ENCODE data around the gene SAYSD1. TPM values are rescaled to one million over a fixed set of nuclear protein-coding genes. Genes with fewer than 3 reads are reported as not detected.

The SAYSD1 gene
- total RNA-seq, 4 donors from 2014 or later = 12.3 to 29.1 (median 18.8) TPM

DNA sequence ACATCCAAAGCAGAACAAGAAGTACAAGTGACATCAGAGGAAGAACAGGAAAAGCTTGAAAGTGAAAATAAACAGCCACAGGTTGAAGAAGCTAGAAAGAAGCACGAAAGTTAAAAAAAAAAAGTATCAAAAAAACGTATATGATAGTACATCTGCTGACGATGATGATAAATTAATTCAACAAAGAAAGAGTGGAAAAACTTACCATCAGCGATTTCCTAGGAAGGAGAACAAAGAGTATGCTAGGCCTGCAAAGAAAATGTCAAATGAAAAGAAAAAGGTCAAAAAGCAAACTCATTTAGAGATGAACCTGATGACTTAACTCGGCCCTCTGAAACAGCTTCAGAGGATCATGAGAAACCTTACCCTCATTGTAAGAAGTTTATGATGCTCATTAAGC, 3.7 kb downstream of the SAYSD1 start:
- peak overlapping the region in 1 of 4 donors; percentile 36 for H3K27ac ChIP-seq
- no peak for TF ChIP-seq EP300 (IDR thresholded peaks at IDR 0.05)
- TF ChIP-seq POLR2A (IDR thresholded peaks at IDR 0.05) = no peak
- no peak for DNase-seq (ENCODE audit: low spot score in 2 of 2)
- peaks cover 0 to 28% (median 9%) of the 10 kb centered on the region in 3 donors for H3K36me3 ChIP-seq
- peaks cover 0 to 25% (median 9%) of the 10 kb centered on the region in 4 donors for H3K4me1 ChIP-seq
- 73 to 81% methylated on average over 5 of the region's 5 CpGs for WGBS, 2 donors
- H3K9me3 ChIP-seq = no peaks in the 10 kb centered on the region
- no peak overlapping the region for H3K4me3 ChIP-seq
- H3K27me3 ChIP-seq = no peaks in the 10 kb centered on the region

DNA sequence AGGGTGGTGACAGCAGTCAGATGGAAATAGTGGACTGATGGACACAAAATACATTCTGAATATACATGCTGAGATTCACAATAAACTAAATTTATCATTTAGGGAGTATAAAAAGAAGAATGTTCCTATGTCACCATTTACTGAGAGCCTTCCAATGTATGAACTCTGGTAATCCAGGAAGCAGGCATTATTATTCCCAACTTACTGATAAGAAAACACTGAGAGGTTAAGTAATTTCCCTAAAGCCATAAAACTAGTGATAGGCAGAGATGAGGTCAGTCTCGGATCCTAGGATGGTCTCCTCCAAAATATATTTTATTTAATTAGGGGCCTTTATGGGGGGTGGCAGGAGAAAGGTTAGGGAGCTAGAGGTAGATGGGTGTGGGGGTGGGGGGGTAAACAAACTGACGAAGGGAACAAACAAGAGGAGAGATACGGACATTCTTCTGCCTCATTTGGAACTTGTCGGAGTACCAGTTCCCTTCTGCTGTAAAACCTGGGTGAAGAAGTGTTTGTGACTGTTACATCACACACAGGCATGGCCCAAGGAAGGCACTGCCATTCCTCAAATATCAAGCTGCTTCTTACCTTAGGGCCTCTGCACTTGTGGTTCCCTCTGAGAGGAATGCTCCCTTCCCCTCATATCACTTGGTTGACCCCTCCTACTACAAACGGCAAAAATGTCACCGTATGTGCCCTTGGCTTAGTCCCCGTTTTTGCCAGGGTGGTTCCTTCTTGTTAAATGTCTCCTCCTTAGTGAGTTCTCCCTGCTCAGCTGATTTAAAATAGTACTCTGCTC, 6.7 kb downstream of the SAYSD1 start:
- TF ChIP-seq EP300 (IDR thresholded peaks at IDR 0.05) (no peak), POLR2A (IDR thresholded peaks at IDR 0.05) (no peak)
- TF ChIP-seq, protein P1, sequence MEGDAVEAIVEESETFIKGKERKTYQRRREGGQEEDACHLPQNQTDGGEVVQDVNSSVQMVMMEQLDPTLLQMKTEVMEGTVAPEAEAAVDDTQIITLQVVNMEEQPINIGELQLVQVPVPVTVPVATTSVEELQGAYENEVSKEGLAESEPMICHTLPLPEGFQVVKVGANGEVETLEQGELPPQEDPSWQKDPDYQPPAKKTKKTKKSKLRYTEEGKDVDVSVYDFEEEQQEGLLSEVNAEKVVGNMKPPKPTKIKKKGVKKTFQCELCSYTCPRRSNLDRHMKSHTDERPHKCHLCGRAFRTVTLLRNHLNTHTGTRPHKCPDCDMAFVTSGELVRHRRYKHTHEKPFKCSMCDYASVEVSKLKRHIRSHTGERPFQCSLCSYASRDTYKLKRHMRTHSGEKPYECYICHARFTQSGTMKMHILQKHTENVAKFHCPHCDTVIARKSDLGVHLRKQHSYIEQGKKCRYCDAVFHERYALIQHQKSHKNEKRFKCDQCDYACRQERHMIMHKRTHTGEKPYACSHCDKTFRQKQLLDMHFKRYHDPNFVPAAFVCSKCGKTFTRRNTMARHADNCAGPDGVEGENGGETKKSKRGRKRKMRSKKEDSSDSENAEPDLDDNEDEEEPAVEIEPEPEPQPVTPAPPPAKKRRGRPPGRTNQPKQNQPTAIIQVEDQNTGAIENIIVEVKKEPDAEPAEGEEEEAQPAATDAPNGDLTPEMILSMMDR (IDR thresholded peaks at IDR 0.05) = no peak
- Histone ChIP-seq H3K36me3 (peaks cover 0 to 46% (median 9%) of the 10 kb centered on the region in 3 donors), H3K27ac (no peak overlapping the region), H3K9me3 (no peaks in the 10 kb centered on the region), H3K4me3 (no peak overlapping the region), H3K27me3 (no peaks in the 10 kb centered on the region), H3K4me1 (peaks cover 0 to 5% (median under 1%) of the 10 kb centered on the region in 4 donors)
- WGBS, 2 donors = 83 to 85% methylated on average over 7 of the region's 7 CpGs
- DNase-seq (ENCODE audit: low spot score in 2 of 2) = no peak

DNA sequence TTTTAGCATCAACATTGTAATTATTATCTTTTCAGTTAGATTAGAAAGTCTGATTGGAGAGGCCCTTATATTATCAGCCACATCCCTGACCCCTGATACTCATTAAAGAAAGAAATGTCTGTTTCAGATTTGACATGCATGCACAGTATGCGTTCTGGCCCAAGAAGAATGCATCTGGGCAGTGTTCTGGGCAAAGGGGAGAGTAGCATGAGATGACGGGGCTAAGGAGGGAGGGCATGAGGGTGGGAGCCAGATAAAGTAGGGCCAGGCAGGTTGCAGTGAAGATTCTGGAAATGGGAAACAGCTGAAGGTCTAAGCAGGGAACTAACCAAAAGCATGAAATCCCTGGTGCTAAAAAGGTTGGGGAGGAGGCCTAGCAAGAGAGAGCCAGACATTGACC, 7.3 kb downstream of the SAYSD1 start:
- WGBS, 2 donors = 25 to 29% methylated on average over 2 of the region's 2 CpGs
- H3K4me1 ChIP-seq = no peaks in the 10 kb centered on the region
- no peak for DNase-seq (ENCODE audit: low spot score in 2 of 2)
- H3K27me3 ChIP-seq = no peaks in the 10 kb centered on the region
- H3K4me3 ChIP-seq = no peak overlapping the region
- H3K27ac ChIP-seq = no peak overlapping the region
- no peaks in the 10 kb centered on the region for H3K9me3 ChIP-seq
- TF ChIP-seq, protein P1 (IDR thresholded peaks at IDR 0.05) = no peak
- TF ChIP-seq EP300 (IDR thresholded peaks at IDR 0.05) (no peak), POLR2A (IDR thresholded peaks at IDR 0.05) (no peak)
- peaks cover 0 to 46% (median 9%) of the 10 kb centered on the region in 3 donors for H3K36me3 ChIP-seq

DNA sequence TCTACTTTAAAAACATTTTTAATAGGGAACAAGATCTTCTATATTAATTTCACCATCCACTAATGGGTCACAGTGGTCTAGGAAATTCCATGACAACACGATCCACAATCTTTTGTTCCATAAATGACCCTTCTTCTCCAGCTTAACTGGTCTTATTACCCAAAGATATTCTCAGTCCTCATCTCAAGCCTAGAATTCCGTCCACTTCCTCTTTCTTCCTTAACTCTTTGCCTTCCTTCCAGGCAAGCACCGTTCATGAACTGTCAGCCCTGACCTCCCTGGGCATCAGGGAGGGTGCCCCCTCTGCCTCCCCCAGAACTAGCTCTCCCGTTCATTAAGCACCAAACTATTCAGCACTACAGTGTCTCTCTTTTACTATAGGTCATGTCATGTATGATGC, 8.0 kb downstream of the SAYSD1 start:
- no peaks in the 10 kb centered on the region for H3K27me3 ChIP-seq
- TF ChIP-seq POLR2A (IDR thresholded peaks at IDR 0.05) (no peak), EP300 (IDR thresholded peaks at IDR 0.05) (no peak)
- TF ChIP-seq, protein P1 (IDR thresholded peaks at IDR 0.05) = no peak
- H3K27ac ChIP-seq = no peak overlapping the region
- H3K4me1 ChIP-seq = no peaks in the 10 kb centered on the region
- H3K36me3 ChIP-seq = peaks cover 0 to 46% (median 9%) of the 10 kb centered on the region in 3 donors
- H3K9me3 ChIP-seq = no peaks in the 10 kb centered on the region
- 47 to 53% methylated on average over 4 of the region's 4 CpGs for WGBS, 2 donors
- no peak overlapping the region for H3K4me3 ChIP-seq
- DNase-seq (ENCODE audit: low spot score in 2 of 2) = no peak

DNA sequence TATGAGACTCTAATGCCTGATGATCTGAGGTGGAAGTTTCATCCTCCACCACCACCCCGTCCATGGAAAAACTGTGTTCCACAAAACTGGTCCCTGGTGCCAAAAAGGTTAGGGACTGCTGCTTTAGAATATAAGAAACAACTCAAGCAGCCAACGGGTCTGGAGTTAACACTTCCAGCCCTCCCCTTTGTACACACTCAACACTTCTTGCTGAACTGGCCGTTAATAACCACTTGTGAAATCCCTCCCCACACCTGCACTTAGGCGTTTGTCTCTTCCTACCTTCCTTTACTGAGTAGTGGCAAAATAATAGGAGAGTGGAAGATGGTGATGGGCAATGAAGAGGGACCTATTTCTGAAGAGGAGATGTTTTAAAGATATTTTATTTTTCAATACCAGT, 10.5 kb downstream of the SAYSD1 start:
- DNase-seq (ENCODE audit: low spot score in 2 of 2) = no peak
- Histone ChIP-seq H3K4me1 (no peaks in the 10 kb centered on the region), H3K9me3 (no peaks in the 10 kb centered on the region), H3K27ac (no peak overlapping the region), H3K36me3 (peaks cover 0 to 34% (median 6%) of the 10 kb centered on the region in 3 donors), H3K4me3 (no peak overlapping the region), H3K27me3 (no peaks in the 10 kb centered on the region)
- WGBS, 2 donors = 70 to 74% methylated on average over 4 of the region's 4 CpGs
- no peak for TF ChIP-seq POLR2A (IDR thresholded peaks at IDR 0.05)
- TF ChIP-seq EP300 (IDR thresholded peaks at IDR 0.05) = no peak
- TF ChIP-seq, protein P1 (IDR thresholded peaks at IDR 0.05) = no peak
